OCI-LY3 (cell line): ENCODE results near the gene KLHL34.

Source experiments
- CTCF ChIP-seq: fragments of 200-600, 300-600 bp; sonication (generic); IDR thresholded peaks from 2 replicates; pipeline ENCODE4 v1.5.1; 2014; ENCODE audit warnings: antibody characterized with exemption, low read length, low read depth
- EZH2phosphoT487 ChIP-seq: fragments of 200-600 bp; shearing (Covaris generic); IDR thresholded peaks from 2 replicates; pipeline ENCODE4 v1.6.1; 2018; ENCODE audit warnings: antibody characterized with exemption, mixed run types, low read depth

- TF ChIP-seq CTCF (no peak), EZH2phosphoT487 (no peak)
These were observed 8.5 kb upstream of the KLHL34 start for GRCh38 chrX:21666679-21667078.
